NCI-H82 treated with DMSO at 0.1 percent for 48 hours (cell line): ENCODE measurements around the gene CDC16.

Source experiments
- DNase-seq: peaks from one replicate; lab custom pipeline; 2025; ENCODE audit not compliant: unreplicated experiment; lab: John Stamatoyannopoulos, UW

The CDC16 gene

DNA sequence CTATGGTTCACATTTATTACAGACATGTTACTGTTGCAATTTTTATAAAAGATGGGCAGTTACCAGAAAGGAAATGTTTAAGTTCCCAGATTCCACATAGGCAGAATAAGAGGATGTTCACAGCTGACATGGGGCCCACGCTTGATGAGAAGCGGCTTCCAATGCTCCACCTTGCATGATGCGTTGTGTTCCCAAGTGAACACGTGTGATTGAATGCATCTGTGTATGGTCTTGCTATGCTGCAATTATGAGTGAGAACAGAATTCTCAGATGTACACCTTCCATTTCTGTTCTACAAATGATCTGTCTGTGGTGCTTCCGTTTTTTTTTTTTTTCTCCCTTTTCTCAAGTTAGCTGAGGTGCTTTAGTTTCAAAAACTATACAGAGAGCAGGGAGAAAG is 62.2 kb downstream of the CDC16 start:
- DNase-seq, result no peak

DNA sequence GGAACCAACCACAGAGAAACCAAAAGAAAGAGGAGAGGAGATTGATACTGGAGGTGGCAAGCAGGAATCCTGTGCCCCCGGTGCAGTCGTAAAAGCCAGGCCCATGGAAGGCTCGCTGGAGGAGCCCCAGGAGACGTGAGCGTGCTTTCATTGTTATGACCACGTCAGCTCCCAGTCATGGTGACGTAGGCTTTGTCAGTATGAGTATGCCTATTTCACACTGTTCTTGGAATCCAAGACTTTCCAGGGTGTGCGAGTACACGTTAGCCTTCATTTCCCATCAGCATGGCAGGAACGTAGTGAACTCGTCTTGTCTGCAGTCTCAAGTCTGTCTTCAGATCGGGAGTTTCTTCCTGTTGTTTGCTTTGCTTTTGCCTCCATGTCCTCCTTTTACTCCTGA is 64.2 kb downstream of the CDC16 start:
- DNase-seq, result no peak

DNA sequence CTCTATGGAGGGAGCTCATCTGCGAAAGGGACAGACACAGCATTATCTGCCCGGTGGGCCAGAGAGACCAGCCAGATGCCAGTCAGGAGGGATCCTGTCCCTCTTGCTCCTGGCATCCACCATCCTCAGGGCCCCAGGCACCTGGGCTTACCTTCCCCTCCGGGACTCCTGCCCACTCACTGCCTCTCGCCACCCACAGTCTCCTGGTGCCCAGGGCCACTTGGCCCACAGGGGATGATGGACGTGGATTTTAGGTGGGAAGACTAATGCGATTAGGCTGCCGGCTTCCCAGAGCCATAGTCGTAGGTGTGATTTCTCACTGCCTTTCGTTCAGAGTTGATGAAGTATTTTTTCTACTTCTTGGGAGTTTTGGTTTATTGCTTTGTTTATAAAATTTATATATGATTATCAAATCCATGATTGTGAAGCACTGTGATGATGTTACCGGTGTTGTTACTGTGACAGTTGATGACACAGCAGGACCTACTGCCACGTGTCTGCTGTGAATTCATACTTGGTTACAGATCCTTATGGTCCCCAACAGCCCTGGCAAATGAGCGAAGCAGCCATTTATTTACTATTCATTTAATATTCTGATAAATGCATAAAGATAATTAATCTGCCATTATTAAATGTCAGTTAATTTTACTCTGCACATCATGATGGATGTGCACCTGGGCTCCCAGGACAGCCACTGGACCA is 65.1 kb downstream of the CDC16 start:
- DNase-seq, result no peak

DNA sequence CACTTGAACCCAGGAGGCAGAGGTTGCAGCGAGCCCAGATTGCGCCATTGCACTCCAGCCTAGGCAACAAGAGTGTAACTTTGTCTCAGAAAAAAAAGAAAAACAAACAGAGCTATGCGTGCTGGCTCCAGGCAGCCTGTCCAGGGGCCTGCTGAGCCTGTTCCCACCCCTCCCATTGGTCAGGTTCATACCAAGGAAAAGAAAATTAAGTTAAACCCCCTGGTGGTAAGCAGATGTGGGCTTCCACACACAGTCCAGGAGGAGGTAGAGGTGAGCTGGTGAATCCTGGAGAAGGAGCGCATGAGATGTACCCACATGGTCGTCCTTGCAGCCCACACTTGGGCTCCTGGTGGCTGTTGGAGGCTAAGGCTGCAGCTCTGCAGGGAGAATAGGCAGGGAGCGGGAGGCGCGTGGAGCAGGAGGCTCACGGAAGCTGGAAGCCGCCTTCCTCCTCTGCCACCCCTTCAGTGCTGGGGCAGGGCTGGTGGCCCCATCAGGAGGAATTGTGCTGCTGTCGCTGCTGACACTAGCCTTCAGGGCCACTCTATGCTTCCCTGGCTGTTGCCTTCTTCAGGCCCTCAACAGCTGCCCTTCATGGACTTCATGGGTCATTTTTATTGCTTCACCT is 69.1 kb downstream of the CDC16 start:
- DNase-seq, result no peak

DNA sequence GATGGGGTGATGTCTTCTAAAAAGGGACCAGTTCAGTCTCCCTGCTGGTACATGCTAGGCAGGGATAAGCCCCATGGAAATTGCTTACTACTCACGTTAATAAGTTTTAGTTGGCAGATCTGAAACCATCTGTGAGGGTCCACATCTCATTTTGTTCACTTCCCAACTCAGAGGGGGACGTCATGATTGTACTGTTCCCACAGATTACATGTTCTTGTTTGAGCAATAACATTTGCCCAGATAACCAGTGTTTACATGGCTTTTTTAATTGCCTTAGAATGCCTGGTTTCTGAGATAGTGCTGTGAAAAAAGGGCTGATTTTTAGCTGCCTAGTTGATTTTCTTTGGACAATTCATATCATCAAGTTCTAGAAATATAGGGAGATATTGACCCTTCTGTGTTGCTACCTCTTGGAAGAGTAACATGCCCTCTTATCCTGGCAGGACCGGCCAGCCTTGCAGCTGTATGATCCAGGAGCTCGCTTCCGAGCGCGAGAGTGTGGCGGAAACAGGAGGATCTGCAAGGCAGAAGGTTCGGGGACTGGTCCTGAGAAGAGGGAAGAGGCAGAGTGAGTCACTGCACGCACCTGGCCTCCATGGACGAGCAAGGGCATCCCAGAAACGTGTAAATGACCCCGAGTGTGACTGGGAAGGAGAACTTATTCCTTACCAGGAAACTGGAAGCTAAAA is 69.8 kb downstream of the CDC16 start:
- no peak for DNase-seq

DNA sequence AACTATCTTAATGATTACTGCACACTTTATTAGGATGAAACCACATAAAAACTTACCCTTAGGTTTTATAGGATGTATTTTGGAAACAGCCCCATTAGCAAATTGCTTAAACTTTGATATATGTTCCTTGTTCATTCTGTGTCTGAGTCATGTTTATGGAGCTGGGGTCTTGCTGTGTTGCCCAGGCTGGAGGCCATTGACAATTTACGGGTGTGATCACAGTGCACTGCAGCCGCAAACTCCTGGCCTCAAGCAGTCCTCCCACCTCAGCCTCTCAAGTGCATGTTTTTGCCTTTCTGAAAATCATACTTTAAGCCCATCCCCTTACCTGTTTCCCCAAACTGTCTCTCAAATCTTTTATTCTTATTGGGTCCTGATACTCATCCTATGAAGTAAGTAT is 74.4 kb downstream of the CDC16 start:
- no peak for DNase-seq

DNA sequence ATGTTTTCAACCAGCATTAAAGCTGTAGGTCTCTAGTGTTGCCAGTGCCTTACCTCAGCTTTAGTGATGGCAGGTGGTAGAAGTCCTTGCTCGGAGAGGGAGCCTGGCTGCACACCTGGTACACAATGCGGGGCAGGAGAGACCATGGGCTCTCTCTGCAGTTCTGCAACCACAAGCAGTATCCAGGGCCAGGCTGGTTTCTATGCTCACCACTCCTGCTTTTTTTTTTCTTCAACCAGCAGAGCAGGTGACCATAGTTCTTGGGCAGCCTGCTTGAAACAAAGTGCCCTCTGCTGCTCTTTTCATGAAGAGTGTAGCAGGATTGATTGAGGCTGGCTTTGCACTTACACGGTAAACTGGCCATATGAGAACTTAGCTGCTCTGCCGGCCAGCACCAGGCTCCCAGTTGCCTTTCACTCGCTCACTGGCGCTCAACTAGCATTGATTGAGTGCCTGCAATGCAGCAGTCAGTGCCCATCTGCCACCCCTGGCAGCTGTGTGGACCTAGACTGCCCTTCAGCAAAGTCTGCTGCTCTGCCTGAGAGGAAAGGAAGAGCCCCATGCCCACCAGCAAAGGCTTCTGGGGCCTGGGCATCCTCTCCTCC is 75.2 kb downstream of the CDC16 start:
- no peak for DNase-seq

DNA sequence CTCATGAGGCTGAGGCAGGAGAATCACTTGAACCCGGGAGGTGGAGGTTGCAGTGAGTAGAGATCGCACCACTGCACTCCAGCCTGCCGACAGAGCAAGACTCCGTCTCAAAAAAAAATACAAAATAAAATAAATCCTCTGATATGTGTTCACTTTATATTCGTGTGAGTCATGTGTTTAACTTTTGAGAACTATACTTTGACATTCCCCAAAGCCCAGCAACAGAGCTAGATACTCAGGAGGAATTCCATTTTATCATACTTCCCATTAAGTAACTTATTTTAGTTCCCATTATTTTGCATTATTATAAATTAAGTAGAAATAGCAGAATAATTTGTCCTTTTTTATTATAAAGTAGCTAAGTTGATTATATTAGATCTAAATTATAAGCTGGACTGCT is 76.3 kb downstream of the CDC16 start:
- DNase-seq, result no peak

DNA sequence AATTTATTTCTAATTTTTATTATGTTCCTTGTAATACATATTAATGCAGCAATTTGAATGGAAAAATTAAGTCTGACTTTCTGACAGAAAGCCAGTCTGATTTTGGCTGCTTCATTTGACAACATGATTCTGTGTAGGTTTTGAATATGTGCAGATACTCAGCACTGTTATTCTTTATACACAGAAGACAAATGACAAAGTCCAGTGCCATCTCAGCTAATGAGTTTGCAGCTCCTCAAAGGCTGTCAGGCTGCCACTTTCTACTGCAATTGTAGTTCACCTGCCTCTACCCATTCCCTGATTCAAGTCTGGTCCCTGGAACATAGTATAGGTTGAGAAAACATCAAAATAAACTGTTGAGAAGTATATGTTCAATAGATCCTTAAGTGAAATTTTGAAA is 76.7 kb downstream of the CDC16 start:
- DNase-seq, result no peak

DNA sequence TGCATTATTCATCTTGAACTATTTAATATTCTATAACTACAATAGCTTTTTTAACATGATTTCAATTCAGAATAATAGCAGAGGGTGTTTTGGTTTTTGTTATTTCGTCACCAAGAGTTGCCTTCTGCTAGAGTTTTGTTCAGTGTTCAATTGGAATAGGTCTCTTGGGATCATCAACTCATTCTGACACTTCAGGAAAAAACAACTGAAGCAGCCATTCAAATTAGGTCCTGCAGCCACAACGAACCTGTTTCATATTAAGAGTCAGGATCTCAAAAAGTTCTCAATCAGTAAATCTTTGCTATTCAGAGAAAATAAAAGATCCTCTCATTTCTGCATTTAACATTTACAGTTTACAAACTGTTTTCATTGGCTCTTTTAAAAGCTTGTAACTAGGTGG is 77.2 kb downstream of the CDC16 start:
- DNase-seq, result no peak

DNA sequence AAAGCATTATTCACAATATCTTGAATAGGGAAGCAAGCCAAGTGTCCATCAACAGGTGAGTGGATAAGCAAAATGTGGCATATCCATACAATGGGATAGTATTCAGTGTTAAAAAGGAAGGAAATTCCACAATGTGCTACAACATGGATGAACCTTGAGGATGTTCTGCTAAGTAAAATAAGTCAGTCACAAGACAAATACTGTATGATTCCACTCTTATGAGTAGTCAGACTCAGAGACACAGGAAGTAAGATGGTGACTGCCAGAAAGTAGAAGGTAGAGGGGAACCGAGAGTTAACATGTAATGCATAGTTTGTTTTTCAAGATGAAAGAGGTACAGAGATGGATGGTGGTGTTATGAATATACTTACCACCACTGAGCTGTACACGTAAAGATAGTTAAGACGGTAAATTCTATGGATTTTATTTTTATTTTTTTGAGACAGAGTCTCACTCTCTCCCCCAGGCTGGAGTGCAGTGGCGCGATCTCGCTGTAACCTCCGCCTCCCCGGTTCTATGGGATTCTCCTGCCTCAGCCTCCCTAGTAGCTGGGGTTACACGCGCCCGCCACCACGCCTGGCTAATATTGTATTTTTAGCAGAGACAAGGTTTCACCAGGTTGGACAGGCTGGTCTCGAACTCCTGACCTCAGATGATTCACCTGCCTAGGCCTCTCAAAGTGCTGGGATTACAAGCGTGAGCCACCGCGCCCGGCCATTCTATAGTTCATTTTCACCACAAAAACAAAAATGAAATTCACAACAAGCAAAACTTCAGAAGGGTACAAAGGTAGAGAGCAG is 78.6 kb downstream of the CDC16 start:
- no peak for DNase-seq

DNA sequence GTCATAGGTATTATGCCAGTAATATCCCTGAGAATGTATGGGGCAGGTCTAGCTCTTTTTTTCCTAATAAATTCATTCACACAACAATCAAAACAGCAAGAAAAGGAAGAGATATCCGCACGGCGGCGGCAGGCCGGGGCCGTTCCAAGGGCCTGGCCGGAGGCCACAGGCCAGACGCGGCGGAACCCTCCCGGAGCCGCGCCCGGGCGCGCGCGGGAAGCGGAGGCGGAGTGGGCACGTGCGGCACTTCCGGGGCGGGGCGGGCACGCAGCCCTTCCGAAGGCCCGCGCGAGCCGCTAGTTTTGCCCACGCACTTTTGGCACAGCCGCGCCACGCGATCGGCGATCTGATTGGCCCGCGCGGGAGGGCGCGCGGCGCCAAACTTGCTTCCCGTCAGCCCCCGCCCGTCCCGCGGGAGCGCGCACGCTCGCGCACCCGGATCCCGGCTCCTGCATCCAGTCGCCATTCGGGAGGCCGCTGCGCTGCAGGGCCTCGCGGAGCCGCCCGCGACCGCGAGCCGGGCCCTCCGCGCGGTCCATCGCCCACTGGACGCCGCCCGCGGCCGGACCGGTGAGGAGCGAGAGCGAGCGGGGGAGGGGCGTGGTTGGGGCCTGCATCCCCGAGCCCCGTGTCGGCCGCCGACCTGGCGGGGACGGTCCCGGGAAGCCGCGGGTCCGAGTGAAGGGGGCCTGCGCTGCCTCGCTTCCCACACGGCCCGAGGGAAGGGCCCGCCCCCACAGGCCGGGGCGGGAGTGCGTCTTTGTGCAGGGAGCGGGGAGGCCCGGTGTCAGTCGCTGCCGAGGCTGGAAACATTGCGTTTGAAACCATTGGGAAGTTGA is 79.6 kb downstream of the CDC16 start, which contains the start of gene CHAMP1:
CHAMP1 (plus strand) TSS at position 430 of the 839 bp plus-strand sequence. CDS start 9,340 bp downstream, outside the sequence.
- DNase-seq, result peak; percentile 88

DNA sequence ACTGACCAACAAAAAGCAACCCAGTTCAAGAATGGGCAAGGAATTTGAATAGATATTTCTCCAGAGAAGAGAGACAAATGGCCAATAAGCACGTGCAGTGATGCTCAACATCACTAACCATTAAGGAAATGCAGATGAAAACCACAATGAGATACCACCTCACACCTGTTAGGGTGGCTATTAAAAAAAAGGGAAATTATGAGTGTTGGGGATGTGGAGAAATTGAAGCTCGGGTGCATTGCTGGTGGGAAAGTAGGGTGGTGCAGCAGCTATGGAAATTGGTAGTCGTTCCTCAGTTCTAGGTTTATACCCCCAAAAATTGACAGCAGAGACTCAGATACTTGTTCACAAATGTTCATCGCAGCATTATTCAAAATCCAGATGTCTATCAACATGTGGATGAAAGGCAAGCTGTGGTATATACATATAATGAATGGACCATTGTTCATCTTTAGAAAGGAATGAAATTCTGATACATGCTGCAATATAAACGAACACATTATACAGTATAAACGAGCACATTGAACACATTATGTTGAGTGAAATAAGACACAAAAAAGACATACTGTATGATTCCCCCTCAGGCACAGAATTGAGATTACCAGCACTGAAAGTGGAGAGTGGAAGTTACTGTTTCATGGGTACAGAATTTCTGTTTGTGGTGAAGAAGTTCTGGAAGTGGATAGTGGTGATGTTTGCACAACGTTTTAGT is 80.5 kb downstream of the CDC16 start:
- no peak for DNase-seq

DNA sequence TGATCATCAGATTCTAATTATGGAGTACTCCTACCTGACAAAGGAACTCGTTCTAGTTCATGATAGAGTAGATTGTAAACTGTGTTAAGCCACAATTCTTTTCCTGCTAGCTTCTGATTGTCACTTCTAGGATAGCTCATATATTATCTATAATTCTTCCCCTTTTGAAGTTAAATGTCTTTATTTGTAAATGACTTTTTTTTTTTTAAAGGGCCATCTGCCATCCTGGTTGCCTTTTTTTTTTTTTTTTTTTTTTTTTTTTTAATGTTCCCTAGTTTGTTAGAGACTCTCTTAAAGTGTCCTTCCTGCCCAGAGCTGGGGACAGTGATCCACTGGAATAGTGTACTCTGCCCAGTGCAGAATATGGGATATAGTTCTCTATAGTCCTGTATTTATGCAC is 83.9 kb downstream of the CDC16 start:
- no peak for DNase-seq

DNA sequence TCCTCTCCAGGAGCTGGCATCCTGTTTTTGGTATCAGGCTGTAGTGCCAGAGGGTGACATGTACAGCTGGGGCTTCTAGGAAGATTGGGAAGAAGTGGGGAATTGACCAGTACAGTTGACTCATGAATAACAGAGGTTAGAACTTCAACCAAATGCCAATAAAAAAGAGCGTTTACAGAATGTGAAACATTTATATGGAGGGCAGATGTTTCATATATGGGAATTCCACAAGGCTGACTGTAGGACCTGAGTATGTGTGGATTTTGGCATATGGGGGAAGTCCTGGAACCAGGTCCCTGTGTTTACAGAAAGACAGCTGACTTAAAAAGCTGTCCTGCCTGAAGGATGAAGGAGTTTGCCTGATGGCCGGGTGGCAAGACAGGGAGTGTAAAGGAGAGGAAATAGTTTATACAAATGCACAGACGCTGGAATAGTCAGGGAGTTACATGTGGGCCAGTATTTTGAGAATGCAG is 84.8 kb downstream of the CDC16 start:
- no peak for DNase-seq

DNA sequence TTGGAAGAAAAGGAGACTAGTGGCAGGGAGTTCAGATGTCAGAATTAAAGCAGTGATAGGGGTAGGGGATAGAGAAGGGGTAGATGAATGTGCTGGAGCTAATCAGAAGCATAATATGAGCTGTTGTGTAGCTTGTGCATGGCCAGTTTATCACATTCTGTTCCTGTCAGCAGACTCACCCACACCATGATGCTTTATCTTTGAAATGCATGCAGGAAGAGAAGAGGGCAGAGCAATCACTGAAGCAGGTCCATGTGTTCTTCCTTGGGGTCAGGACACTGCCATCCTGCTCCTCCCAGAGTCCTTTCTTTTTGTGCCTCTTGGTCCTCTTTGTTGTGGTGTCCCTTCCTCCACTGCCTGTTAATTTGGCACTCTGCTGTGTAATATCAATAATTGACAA is 85.4 kb downstream of the CDC16 start:
- no peak for DNase-seq

DNA sequence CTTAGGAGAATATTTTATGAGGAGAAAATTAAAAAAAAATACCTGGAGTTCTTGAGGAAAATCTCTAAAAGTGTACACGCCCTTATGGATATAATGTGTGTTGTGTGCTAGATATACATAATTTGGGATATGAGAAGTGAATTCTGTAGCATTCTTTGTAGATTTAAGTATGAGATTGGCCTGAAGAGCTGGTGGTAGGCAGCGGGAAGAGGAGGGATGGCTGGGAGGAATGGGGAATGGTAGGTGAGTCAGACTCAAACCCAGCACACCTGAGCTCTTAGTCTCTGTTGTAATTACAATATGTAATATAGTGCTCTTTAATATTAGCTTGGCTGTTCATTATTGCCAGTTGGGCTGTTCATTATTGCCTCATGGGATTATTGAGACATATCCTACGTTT is 86.6 kb downstream of the CDC16 start:
- DNase-seq, result no peak
